Brain pericyte (primary cell): Measurements from ENCODE around the gene LPP.

ENCODE experiments used
- DNase-seq: peaks from one replicate; pipeline ENCODE4 v3.0.0-alpha.2; 2012; ENCODE audit warnings: low read depth, low spot score

Gene LPP

GRCh38 chr3:188272481-188273372 is 118.8 kb downstream of the LPP start:
- DNase-seq = no peak

- no peak for DNase-seq
Observed at GRCh38 chr3:188274249-188274915, 120.4 kb downstream of the LPP start.

DNA sequence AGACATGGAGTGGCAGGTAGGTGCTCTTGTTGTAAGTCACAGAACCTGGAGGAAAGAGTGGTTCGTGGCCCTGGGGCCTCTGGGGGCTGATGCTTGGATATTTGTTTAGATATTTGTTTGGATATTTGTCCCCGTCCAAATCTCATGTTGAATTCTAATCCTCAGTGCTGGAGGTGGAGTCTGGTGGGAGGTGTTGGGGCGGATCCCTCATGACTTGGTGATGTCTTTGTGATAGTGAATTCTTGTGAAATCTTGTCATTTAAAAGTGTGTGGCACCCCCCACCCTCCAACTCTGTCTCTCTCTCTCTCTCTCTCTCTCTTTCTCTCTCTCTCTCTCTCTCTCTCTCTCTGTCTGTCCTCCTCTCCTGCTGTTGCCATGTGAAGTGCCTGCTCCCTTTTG is 122.4 kb downstream of the LPP start:
- DNase-seq = no peak

DNA sequence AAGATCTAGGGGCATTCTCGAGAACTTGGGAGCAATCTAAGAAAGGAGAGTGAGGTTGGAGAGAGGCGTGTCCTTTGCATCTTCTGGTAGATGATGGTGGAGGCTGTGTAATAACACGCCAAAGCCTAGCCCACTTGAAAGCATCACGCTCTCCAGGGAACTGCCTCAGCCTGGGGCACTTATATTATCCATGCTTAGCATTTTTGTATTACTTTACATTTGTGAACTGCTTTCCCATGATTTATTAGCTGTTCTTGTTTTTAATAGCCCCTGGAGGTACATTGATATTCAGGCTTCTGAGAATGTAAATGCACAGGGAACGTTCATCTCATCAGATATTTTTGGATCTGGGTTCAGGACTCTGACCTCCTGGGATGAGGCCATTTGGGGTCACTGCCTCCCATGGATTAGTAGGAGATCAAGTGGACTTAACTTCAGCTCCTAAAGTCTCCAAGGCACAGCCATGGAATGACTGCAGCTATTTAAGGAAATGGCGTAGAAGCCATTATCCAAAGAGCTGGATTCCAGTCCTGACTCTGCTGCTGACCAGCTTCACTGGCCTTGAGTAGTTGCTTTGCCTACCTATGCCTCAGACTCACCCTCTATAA is 124.9 kb downstream of the LPP start:
- no peak for DNase-seq

GRCh38 chr3:188279502-188280335 is 125.8 kb downstream of the LPP start:
- no peak for DNase-seq

GRCh38 chr3:188280627-188281026 is 126.7 kb downstream of the LPP start:
- no peak for DNase-seq

DNA sequence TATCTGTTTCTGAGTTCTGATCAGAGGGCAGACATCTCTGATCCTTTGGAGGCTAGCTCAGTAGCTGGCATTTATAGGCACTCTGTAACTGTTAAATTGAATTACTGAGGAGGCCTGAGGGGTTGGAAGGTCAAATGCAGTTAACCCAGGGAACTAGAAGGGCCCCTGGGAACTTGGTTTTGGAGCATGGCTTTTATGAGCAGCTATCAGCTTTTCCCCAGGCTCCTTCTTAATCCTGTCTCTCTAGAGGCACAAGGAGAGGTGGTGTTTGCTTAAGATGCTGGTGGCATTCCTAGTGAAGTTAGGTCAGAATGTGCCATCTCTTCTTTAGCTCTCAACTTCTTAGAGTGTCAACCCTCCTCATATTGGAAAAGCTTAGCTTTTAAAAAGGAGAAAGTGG is 128.9 kb downstream of the LPP start:
- no peak for DNase-seq

DNA sequence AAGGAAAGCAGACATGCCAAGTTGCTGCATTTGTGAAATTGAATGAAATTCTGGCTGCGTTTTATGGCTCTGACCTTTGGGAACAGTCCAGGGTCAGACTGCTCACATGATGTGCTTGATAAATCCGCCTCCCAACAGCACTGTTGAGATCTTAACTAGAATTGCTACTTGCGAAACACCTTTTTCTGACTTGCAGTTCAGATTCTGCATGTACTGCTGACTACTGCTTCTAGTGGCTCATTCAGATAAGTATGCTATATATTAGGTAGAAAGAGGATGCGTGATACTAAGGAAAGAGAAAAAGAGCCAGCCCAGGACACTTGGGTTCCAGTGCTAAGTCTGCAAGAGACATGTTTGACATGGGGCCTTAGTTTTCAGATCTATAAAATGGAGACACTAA is 129.4 kb downstream of the LPP start:
- no peak for DNase-seq

DNA sequence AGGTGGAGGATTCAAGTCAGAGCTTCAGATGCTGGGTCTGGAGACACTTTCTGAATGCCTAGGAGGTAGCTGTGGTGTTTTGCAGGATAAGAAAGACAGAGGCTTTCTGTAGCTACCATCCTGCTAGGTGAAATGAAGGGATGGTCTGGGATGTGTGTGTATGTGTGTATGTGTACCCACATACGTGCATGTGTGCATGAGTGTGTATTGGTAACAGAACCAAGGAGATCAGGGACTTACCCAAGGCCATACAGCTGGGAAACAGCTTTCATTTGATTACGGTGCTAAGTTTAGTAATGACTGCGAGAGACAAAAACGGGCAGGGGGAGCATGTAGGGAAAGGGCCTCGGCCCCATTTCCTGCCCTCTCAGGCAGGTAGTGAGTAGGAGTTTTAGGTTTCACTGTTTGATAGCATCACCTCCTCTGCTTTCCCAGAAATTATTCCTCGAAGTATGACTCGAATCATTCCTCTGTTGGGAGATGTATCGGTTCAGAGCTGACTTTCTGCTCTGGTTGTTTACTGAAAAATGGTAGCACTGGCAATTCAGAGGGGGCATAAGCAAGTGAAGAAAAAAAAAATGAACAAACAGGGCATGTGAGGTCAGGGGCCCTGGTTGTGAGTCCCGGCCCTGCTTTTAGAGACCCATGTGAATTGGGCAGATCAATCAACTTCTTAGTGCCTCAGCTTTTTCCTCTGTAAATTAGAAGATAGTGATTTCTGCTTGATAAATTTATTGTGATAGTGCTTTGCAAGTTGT is 130.7 kb downstream of the LPP start:
- no peak for DNase-seq

DNA sequence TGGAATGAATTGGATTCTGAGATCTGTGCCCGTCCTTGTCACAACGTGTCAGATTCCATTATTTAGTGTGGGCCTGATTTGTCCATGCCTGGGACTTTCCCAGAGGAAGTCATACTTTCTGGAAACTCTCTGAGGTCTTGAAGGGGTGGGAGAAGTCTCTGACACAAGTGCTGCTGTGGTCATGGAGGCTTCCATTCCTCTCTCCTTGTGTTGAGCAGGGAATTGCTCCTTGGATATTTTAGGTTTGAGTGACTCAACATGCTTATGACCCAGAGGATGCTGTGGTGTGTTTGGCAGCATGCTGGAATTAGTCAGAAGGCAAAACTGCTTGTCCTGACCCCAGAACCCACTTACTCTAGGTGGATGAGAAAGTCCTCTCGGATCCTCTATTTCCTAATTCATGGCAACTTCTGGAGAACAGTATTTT is 132.1 kb downstream of the LPP start:
- peak; percentile 70 for DNase-seq

GRCh38 chr3:188287339-188287738 is 133.4 kb downstream of the LPP start:
- DNase-seq = no peak

- no peak for DNase-seq
Observed at GRCh38 chr3:188287762-188288505, 134.0 kb downstream of the LPP start.

- no peak for DNase-seq
Observed at GRCh38 chr3:188292251-188292650, 138.3 kb downstream of the LPP start.

DNA sequence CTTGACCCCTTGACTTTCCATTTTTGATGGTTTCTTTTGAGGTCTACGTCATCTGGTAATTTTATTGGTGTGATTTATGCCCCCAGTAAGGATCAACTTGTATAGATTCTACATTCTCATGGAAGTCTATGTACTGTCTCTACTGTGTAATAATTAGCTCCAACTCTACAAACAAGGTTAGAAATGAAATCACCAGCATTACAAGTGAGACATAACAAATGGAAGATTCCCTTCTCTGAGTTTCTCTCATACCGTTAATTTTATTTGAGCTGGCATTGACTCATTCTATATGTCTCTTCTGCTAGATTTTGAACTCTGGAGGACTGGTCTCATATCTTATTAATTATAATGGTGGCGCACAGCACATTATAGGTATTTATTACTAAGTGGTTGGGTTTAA is 138.9 kb downstream of the LPP start:
- no peak for DNase-seq

DNA sequence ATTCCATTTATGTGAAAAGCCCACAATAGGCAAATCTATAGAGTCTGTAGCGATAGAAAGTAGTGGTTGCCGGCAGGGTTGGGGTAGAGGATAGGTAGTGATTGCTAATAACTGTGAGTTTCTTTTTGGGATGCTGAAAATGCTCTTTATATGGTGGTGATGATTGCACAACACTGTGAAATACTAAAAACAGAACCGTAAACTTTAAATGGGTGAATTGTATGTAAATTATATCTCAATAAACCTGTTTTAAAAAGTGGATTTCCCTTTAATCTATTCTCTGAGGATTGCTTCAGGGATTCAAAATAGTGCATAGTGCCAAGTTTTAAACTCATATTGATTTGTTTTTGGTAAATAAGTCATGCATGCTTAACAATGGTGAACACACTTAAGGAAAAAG is 140.2 kb downstream of the LPP start:
- DNase-seq = no peak

- peak; percentile 38 for DNase-seq
Observed at GRCh38 chr3:188294823-188295487, 141.0 kb downstream of the LPP start.

DNA sequence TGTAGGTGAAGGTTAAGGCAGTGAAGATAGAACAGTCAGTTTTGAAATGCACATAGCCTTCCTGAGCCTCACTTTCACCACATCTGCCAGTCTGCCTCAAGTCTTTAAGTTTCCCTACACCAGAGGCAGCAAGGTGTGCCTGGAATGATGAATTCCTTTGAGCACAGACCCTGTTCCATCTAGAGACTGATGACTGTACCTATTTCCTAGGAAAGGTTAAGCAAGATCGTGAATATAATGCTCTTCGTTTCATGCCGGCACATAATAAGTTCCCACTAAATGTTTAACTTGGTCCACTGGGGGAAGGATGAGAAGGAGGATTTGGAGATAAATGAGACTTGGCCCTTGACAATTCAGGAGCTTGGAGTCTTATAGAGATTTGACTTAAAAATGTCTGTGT is 141.9 kb downstream of the LPP start:
- no peak for DNase-seq

DNA sequence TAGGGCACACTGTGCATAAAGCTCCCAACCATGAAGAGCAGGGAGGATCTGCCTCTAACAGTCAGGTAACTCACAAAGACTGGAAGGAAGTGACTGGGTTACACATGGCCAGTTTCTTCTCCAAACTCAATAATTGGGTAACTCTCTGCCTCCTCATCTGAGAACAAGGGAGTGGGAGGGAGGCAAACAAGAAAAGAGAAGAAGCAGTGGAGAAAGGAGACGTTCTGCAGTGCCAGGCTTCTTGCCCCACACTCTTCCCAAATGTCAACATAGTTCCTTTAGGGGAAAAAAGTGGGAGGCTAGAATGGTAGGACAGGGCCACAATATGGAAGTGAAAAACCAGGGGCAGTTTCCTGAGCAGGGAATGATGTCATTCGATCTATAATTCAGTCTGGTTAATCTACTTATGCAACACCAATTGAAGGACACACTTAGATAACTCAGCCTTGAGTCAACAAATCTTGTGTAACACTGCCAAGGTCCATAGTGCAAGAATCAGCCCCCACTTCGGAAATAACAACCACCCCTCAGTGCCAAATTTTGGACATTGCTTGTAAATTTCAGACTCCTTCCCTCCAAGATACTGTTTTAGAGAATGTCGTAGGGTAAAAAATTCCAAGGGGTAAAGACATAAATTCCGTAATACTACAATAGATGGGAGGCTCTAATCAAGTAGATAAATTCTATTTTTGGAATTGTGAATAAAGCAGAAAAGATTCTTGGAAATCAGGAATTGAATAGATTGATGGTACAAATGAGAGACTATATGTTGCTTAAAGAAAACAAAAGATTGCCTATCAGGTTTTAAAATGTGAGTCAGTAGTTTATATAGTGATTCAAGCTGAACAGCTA is 143.0 kb downstream of the LPP start:
- DNase-seq = no peak

DNA sequence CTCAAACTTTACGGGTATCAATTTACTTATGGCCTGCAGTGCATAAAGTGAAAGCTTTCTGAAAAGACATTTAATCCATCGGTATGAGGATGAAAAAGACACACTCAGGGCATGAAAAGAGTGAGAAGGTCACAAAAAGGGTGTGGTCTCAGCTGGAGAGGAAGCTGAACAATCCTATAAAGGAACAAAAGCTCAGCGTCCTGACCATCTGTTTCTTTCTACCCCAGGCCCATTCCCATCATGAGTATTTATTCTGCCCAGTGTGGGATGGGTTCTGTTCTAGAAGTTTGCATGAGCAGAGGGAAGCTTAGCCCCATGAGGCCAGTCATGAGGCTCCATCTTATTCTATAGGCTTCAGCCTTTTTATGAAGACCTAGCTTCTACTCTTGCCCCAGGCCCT is 144.6 kb downstream of the LPP start:
- DNase-seq = no peak
